ENCODE measurements around the gene SIN3B.
"Not testable (repeated sequence)": the region's sequence is repeated elsewhere in the genome, so short reads cannot be mapped to it uniquely, and the experiment has no call there.

SIN3B gene

DNA sequence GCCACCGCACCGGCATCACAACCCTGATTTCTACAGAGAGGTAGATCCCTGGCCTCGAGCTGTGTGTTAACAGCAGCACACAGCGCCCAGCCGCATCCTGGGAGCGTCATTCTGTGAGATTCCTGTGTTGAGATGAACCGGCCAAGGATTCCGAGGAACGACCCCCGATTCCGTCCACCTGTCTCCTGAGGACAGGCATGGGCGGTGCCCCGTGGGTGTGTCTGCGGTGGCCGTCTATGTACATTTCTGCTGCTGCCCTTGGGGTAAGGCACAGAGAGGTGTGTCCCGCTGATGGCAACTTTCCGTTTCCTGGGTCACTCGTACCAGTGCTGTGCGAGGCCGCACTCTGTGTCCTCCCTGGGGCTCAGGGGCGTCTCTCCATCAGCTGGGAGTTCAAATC lies 43.5 kb downstream of the SIN3B start:
- H3K4me3 ChIP-seq (ENCODE audit: low read depth, low read length), result no peak overlapping the region
- DNase-seq (ENCODE audit: low read depth), result no peak
- TF ChIP-seq, protein P1, sequence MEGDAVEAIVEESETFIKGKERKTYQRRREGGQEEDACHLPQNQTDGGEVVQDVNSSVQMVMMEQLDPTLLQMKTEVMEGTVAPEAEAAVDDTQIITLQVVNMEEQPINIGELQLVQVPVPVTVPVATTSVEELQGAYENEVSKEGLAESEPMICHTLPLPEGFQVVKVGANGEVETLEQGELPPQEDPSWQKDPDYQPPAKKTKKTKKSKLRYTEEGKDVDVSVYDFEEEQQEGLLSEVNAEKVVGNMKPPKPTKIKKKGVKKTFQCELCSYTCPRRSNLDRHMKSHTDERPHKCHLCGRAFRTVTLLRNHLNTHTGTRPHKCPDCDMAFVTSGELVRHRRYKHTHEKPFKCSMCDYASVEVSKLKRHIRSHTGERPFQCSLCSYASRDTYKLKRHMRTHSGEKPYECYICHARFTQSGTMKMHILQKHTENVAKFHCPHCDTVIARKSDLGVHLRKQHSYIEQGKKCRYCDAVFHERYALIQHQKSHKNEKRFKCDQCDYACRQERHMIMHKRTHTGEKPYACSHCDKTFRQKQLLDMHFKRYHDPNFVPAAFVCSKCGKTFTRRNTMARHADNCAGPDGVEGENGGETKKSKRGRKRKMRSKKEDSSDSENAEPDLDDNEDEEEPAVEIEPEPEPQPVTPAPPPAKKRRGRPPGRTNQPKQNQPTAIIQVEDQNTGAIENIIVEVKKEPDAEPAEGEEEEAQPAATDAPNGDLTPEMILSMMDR (IDR thresholded peaks at IDR 0.05; ENCODE audit: insufficient read depth, low read depth, low read length, missing control alignments), result no peak

DNA sequence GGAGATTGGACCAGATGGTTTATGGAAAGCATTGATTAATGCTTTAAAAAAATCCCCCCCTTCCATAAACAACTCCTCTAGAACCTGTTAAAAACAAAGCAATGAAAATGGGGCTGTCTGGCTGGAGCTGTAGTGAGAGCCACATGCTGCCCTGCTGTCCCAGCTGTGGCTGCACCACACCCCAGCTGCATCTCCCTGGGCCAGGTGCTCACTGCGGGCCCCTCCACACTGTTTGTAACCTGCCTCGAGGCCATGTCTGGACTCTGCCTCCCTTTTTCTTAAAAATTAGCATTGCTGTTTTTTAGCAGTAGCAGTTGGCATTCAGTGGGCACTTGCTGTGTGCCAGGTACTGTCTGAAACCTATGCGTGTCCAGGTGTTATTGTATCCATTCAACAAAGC lies 44.4 kb downstream of the SIN3B start:
- TF ChIP-seq, protein P1 (IDR thresholded peaks at IDR 0.05; ENCODE audit: insufficient read depth, low read depth, low read length, missing control alignments), result no peak
- H3K4me3 ChIP-seq (ENCODE audit: low read depth, low read length), result no peak overlapping the region
- DNase-seq (ENCODE audit: low read depth), result no peak

DNA sequence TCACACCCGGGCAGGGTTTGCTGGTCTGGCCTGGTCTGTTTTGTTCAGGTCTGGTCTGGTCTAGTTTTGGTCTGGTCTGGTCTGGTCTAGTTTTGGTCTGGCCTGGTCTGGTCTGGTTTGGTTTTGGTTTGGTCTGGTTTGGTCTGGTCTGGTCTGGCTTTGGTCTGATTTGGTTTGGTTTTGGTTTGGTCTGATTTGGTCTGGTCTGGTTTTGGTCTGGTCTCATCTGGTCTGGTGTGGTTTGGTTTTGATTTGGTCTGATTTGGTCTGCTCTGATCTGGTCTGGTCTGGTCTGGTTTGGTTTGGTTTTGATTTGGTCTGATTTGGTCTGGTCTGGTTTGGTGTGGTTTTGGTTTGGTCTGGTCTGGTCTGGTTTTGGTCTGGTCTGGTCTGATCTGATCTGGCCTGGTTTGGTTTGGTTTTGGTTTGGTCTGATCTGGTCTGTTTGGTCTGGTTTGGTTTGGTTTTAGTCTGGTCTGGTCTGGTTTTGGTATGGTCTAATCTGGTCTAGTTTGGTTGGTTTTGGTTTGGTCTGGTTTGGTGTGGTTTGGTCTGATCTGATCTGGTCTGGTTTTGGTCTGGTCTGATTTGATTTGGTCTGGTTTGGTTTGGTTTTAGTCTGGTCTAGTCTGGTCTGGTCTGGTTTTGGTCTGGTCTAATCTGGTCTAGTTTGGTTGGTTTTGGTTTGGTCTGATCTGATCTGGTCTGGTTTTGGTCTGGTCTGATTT lies 45.2 kb downstream of the SIN3B start:
- DNase-seq (ENCODE audit: low read depth), result no peak
- H3K4me3 ChIP-seq (ENCODE audit: low read depth, low read length), result no peak overlapping the region
- TF ChIP-seq, protein P1 (IDR thresholded peaks at IDR 0.05; ENCODE audit: insufficient read depth, low read depth, low read length, missing control alignments), result no peak

DNA sequence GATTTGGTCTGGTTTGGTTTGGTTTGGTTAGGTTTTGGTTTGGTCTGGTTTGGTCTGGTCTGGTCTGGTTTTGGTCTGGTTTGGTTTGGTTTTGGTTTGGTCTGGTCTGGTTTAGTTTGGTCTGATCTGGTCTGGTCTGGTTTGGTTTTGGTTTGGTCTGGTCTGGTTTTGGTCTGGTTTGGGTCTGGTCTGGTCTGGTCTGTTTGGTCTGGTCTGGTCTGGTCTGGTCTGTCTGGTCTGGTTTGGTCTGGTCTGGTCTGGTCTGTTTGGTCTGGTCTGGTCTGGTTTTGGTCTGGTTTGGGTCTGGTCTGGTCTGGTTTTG lies 45.7 kb downstream of the SIN3B start:
- not testable (repeated sequence) for H3K4me3 ChIP-seq (ENCODE audit: low read depth, low read length); DNase-seq (ENCODE audit: low read depth)

DNA sequence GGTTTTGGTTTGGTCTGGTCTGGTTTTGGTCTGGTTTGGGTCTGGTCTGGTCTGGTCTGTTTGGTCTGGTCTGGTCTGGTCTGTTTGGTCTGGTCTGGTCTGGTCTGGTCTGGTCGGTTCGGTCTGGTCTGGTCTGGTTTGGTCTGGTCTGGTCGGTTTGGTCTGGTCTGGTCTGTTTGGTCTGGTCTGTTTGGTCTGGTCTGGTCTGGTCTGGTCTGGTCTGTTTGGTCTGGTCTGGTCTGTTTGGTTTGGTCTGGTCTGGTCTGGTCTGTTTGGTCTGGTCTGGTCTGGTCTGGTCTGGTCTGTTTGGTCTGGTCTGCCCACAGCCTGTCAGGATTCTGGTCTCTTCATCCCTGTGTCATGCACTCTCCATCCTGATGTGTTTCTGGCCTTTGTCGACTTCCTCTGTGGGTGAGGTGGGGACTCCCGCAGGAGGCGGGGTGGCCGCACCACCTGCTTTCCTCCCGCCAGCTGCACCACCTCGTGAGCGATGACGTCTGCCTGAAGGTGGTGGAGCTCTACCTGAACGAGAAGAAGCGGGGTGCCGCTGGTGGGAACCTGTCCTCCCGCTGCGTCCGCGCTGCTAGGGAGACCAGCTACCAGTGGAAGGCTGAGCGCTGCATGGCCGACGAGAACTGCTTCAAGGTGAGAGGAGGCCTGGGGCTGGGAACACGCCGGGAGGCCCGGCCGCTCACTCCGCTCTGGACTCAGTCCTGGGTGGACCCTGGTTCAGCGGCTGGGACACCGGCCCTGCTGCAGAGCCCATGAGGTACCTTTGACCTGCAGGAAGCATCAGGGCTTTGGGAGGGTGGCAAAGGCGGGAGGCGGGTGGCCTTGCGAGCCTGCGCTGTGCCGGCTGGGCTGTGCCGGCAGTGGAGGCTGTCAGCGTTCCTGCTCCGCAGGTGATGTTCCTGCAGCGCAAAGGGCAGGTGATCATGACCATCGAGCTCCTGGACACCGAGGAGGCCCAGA lies 46.7 kb downstream of the SIN3B start:
- DNase-seq (ENCODE audit: low read depth), result no peak
- TF ChIP-seq, protein P1 (IDR thresholded peaks at IDR 0.05; ENCODE audit: insufficient read depth, low read depth, low read length, missing control alignments), result no peak
- H3K4me3 ChIP-seq (ENCODE audit: low read depth, low read length), result no peak overlapping the region

DNA sequence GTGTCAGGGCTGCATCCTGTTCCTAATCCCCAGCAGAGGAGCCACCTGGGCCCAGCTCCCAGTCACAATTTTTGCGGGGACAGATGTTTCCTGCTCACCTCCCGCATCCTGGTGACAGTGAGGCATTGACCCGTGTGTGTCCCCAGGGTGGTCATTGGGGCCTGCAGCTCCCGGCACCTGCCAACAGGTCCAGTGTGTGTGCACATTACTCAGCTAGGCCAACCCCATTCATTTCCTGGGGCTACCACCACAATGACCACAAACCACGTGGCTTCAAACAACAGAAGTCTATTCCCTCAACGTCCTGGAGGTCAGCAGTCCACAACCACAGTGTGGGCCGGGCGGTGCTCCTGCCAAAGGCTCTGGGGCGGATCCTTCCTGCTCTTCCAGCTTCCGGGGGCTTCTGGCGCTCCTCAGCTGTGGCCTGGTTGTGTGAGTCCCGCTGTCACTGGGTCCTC lies 47.7 kb downstream of the SIN3B start:
- peak; percentile 46 for DNase-seq (ENCODE audit: low read depth)
- H3K4me3 ChIP-seq (ENCODE audit: low read depth, low read length), result no peak overlapping the region
- TF ChIP-seq, protein P1 (IDR thresholded peaks at IDR 0.05; ENCODE audit: insufficient read depth, low read depth, low read length, missing control alignments), result no peak

DNA sequence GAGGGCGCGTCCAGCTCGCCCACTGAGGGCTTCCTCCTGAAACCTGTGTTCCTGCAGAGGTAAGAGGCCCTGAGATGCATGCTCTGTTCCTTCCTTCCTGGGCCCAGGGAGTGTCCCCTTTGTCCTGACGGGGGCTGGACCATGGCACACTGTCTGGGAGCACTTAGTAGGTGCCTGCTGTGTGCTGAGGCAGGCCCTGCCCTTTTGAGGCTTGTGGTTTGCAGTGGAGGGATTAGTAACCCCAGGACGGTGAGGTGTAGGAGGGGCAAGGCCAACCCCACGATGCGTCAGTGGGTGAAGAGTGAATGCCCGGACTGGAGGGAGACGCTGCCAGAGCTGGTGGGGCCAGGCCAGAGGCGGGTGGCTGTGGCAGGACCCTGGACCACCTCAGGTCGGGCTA lies 48.4 kb downstream of the SIN3B start:
- no peak overlapping the region for H3K4me3 ChIP-seq (ENCODE audit: low read depth, low read length)
- TF ChIP-seq, protein P1 (IDR thresholded peaks at IDR 0.05; ENCODE audit: insufficient read depth, low read depth, low read length, missing control alignments), result no peak
- no peak for DNase-seq (ENCODE audit: low read depth)
